GM23338 (cell line): ENCODE results near the gene FBRS. TPM values are rescaled to one million over a fixed set of nuclear protein-coding genes. Genes with fewer than 3 reads are reported as not detected.

Experiments used
- ATAC-seq: fragments of 200-7000 bp; cut with Tn5 transposase; 3 replicates; pipeline ENCODE4 v1.9.1; 2020
- DNase-seq: peaks from one replicate; pipeline ENCODE4 v3.0.0-alpha.2; 2015; ENCODE audit warnings: low spot score
- H2AFZ ChIP-seq: fragments of 200-600 bp; sonication (generic); 2 replicates; pipeline ENCODE4 v1.8.0; 2016; ENCODE audit warnings: antibody characterized with exemption, mild to moderate bottlenecking, moderate library complexity
- H3F3A ChIP-seq: fragments of 200-600 bp; sonication (generic); replicated peaks from 2 replicates; pipeline ENCODE4 v1.8.0; 2017; ENCODE audit warnings: antibody characterized with exemption, mixed run types, low read depth
- H3K27ac ChIP-seq: fragments of 200-600 bp; sonication (generic); 2 replicates; pipeline ENCODE4 v1.6.1; 2016; ENCODE audit warnings: low read depth
- H3K27me3 ChIP-seq: fragments of 200-600 bp; sonication (generic); 2 replicates; pipeline ENCODE4 v1.8.0; 2016; ENCODE audit warnings: mild to moderate bottlenecking, mixed run types, moderate library complexity; ENCODE audit not compliant: insufficient read depth
- H3K36me3 ChIP-seq: fragments of 200-600 bp; sonication (generic); 2 replicates; pipeline ENCODE4 v1.8.0; 2016; ENCODE audit warnings: mild to moderate bottlenecking; ENCODE audit not compliant: insufficient read depth
- H3K4me1 ChIP-seq: fragments of 200-600 bp; sonication (generic); 2 replicates; pipeline ENCODE4 v1.8.0; 2016; ENCODE audit warnings: mild to moderate bottlenecking, moderate library complexity; ENCODE audit not compliant: insufficient read depth
- H3K4me2 ChIP-seq: fragments of 200-600 bp; sonication (generic); 2 replicates; pipeline ENCODE4 v1.7.1; 2017; ENCODE audit warnings: mixed run types
- H3K4me3 ChIP-seq: fragments of 200-600 bp; sonication (generic); 2 replicates; pipeline ENCODE4 v1.6.1; 2016; ENCODE audit warnings: mixed run types
- H3K79me2 ChIP-seq: fragments of 200-600 bp; sonication (generic); replicated peaks from 2 replicates; pipeline ENCODE4 v1.8.0; 2017; ENCODE audit warnings: mild to moderate bottlenecking; ENCODE audit not compliant: insufficient read depth
- H3K9me2 ChIP-seq: fragments of 200-600 bp; sonication (generic); 2 replicates; pipeline ENCODE4 v1.8.0; 2017; ENCODE audit not compliant: insufficient read depth
- H4K20me1 ChIP-seq: fragments of 200-600 bp; sonication (generic); replicated peaks from 2 replicates; pipeline ENCODE4 v1.8.0; 2017; ENCODE audit warnings: mild to moderate bottlenecking; ENCODE audit not compliant: insufficient read depth
- H3K27ac Mint-ChIP-seq: 2 replicates; pipeline ENCODE4 v1.8.0; 2020; ENCODE audit warnings: inconsistent platforms, mild to moderate bottlenecking, moderate library complexity, mixed read lengths
- H3K27me3 Mint-ChIP-seq: 3 replicates; pipeline ENCODE4 v1.8.0; 2022; ENCODE audit warnings: low read depth, mild to moderate bottlenecking, moderate library complexity, mixed read lengths, inconsistent platforms; ENCODE audit not compliant: insufficient read depth, poor library complexity
- H3K36me3 Mint-ChIP-seq: 3 replicates; pipeline ENCODE4 v1.8.0; 2021; ENCODE audit warnings: low read depth, mild to moderate bottlenecking, inconsistent platforms, moderate library complexity, mixed read lengths
- H3K4me1 Mint-ChIP-seq: 3 replicates; pipeline ENCODE4 v1.8.0; 2020; ENCODE audit warnings: mild to moderate bottlenecking, inconsistent platforms, mixed read lengths
- H3K4me3 Mint-ChIP-seq: 3 replicates; pipeline ENCODE4 v1.8.0; 2021; ENCODE audit warnings: moderate library complexity, mild to moderate bottlenecking, inconsistent platforms, mixed read lengths
- H3K9me3 Mint-ChIP-seq: 3 replicates; pipeline ENCODE4 v1.8.0; 2020; ENCODE audit warnings: moderate library complexity, mild to moderate bottlenecking, inconsistent platforms, mixed read lengths
- CREB1 ChIP-seq: fragments of 250-450 bp; sonication (Bioruptor Pico); IDR thresholded peaks from 2 replicates; pipeline ENCODE4 v1.5.0; 2020; ENCODE audit warnings: low read depth, mild to moderate bottlenecking, moderate library complexity
- EZH2 ChIP-seq: fragments of 200-600 bp; sonication (generic); IDR thresholded peaks from one replicate; pipeline ENCODE4 v1.8.0; 2017; ENCODE audit warnings: antibody characterized with exemption, mild to moderate bottlenecking, low read depth; ENCODE audit not compliant: unreplicated experiment
- EZH2phosphoT487 ChIP-seq: fragments of 200-600 bp; sonication (generic); IDR thresholded peaks from one replicate; pipeline ENCODE4 v1.8.1; 2018; ENCODE audit warnings: antibody characterized with exemption; ENCODE audit not compliant: unreplicated experiment
- JUNB ChIP-seq: IDR thresholded peaks from one replicate; pipeline ENCODE4 v1.6.1; 2016; ENCODE audit warnings: antibody characterized with exemption; ENCODE audit not compliant: unreplicated experiment
- NANOG ChIP-seq: IDR thresholded peaks from 2 replicates; pipeline ENCODE4 v1.6.1; 2016; ENCODE audit warnings: antibody characterized with exemption, borderline replicate concordance
- POLR2AphosphoS5 ChIP-seq: IDR thresholded peaks from 2 replicates; pipeline ENCODE4 v1.6.1; 2016; ENCODE audit warnings: antibody characterized with exemption, low read depth
- STAT1 ChIP-seq: IDR thresholded peaks from one replicate; pipeline ENCODE4 v1.6.1; 2016; ENCODE audit warnings: antibody characterized with exemption; ENCODE audit not compliant: unreplicated experiment
- ZNF114 ChIP-seq: fragments of 250-450 bp; sonication (Bioruptor Pico); IDR thresholded peaks from 2 replicates; pipeline ENCODE4 v1.5.0; 2020; ENCODE audit warnings: mild to moderate bottlenecking, moderate library complexity
- polyA plus RNA-seq: library from polyadenylated mRNA; unstranded; fragments of >200 nt; fragmentation: Nextera tagmentation; extraction: Ambion mirVana; gene quantifications from 2 replicates; pipeline ENCODE4 v1.2.1, GENCODE V29; 2016
- total RNA-seq: library from RNA; depleted of rRNA; stranded (reverse); fragments of >200 nt; shearing (Covaris generic); gene quantifications from 2 replicates; pipeline ENCODE4 v1.2.3, GENCODE V29; 2014
- TF ChIP-seq, protein P1 (sequence below): fragments of 250-450 bp; sonication (Bioruptor Pico); IDR thresholded peaks from 2 replicates; pipeline ENCODE4 v1.5.0; 2020; ENCODE audit warnings: mild to moderate bottlenecking, moderate library complexity
- TF ChIP-seq, protein P2 (sequence below): IDR thresholded peaks from one replicate; pipeline ENCODE4 v1.6.1; 2018; ENCODE audit warnings: antibody characterized with exemption; ENCODE audit not compliant: unreplicated experiment

The FBRS gene
- total and polyA plus RNA-seq, 2 experiments from 2014 or later, result 2.3 to 7.2 TPM

DNA sequence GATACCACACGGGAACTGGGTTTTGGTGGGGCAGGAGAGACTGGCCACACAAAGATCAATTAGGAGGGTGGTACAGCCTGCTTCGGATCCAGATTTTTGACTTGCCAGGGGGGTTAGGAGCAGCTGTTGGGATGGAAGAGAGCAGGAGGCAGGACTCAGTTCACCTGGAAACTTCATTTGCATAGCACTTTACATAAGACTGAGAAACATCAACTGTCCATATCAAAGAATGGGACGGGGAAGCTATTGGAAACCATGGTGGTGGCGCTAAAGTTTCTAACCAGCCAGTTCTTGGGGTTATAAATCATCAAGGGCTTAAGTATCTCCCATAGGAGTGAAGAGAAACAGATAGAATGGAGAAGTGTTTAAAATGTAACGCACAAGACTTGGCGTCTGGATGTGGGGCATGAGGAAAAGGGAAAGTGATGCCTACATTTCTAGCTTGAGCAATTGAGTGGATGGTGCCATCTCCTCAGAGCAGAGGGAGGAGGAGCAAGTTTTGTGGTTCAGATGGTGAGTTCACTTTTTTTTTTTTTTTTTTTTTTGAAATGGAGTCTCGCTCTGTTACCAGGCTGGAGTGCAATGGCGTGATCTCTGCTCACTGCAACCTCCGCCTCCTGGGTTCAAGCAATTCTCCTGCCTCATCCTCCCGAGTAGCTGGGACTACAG lies 34.3 kb downstream of the FBRS start:
- no peaks in the 10 kb centered on the region for H3K9me2 ChIP-seq
- ATAC-seq (peak; percentile 87), DNase-seq (peak; percentile 82)
- H3K36me3 ChIP-seq, result no peaks in the 10 kb centered on the region
- Mint-ChIP-seq H3K9me3 (no peaks in the 10 kb centered on the region; the same call in 2 of the 3 replicates), H3K4me3 (peak overlapping the region; percentile 29; the same call in 2 of the 3 replicates), H3K27ac (no peak overlapping the region), H3K4me1 (peaks cover 17% of the 10 kb centered on the region), H3K36me3 (no peaks in the 10 kb centered on the region; the same call in 2 of the 3 replicates), H3K27me3 (peaks cover 95% of the 10 kb centered on the region)
- no peak overlapping the region for H3K4me3 ChIP-seq
- peaks cover 100% of the 10 kb centered on the region for H3K27me3 ChIP-seq
- no peak overlapping the region for H2AFZ ChIP-seq
- H3F3A ChIP-seq, result peaks cover 15% of the 10 kb centered on the region
- peaks cover 13% of the 10 kb centered on the region for H3K4me1 ChIP-seq
- H3K79me2 ChIP-seq, result no peaks in the 10 kb centered on the region
- TF ChIP-seq NANOG (peak; percentile 78), ZNF114 (CRISPR knock-in tag) (no peak), EZH2 (no peak)
- peak overlapping the region; percentile 61; the same call in 1 of the 2 replicates for H3K4me2 ChIP-seq
- H4K20me1 ChIP-seq, result peaks cover 40% of the 10 kb centered on the region
- no peak overlapping the region for H3K27ac ChIP-seq

DNA sequence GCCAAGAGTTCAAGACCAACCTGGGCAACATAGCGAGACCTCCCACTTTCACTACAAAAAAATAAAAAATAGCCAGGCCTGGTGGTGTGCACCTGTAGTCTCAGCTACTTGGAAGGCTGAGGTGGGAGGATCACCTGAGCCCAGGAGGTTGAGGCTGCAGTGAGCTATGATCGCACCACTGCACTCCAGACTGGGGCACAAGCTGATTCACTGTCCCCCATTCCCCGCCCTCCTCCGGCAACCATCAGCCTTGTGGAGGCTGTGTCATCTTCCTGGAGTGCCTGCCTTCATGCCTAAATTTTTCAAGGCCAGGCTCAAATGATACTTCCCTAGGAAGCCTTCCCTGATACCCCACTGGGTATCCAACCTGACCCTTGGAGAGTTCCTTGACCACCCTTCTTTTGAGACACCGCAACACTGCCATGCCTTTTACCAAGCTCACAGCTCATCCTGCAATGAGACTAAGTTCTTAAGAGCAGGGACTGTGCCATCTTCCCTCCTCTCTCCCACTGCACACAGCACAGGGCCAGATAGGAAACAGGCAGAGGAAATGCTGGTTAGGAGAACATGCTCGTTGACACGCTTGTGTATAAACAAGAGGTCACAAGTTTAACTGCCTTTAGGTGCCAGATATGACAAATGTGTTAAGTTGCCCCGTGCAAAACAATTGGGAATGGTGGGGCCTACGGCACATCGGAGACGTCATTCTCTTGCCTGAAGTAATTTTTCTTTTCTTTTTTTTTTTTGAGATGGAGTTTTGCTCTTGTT lies 36.9 kb downstream of the FBRS start:
- no peak for DNase-seq
- no peak for TF ChIP-seq POLR2AphosphoS5
- TF ChIP-seq, protein P1, sequence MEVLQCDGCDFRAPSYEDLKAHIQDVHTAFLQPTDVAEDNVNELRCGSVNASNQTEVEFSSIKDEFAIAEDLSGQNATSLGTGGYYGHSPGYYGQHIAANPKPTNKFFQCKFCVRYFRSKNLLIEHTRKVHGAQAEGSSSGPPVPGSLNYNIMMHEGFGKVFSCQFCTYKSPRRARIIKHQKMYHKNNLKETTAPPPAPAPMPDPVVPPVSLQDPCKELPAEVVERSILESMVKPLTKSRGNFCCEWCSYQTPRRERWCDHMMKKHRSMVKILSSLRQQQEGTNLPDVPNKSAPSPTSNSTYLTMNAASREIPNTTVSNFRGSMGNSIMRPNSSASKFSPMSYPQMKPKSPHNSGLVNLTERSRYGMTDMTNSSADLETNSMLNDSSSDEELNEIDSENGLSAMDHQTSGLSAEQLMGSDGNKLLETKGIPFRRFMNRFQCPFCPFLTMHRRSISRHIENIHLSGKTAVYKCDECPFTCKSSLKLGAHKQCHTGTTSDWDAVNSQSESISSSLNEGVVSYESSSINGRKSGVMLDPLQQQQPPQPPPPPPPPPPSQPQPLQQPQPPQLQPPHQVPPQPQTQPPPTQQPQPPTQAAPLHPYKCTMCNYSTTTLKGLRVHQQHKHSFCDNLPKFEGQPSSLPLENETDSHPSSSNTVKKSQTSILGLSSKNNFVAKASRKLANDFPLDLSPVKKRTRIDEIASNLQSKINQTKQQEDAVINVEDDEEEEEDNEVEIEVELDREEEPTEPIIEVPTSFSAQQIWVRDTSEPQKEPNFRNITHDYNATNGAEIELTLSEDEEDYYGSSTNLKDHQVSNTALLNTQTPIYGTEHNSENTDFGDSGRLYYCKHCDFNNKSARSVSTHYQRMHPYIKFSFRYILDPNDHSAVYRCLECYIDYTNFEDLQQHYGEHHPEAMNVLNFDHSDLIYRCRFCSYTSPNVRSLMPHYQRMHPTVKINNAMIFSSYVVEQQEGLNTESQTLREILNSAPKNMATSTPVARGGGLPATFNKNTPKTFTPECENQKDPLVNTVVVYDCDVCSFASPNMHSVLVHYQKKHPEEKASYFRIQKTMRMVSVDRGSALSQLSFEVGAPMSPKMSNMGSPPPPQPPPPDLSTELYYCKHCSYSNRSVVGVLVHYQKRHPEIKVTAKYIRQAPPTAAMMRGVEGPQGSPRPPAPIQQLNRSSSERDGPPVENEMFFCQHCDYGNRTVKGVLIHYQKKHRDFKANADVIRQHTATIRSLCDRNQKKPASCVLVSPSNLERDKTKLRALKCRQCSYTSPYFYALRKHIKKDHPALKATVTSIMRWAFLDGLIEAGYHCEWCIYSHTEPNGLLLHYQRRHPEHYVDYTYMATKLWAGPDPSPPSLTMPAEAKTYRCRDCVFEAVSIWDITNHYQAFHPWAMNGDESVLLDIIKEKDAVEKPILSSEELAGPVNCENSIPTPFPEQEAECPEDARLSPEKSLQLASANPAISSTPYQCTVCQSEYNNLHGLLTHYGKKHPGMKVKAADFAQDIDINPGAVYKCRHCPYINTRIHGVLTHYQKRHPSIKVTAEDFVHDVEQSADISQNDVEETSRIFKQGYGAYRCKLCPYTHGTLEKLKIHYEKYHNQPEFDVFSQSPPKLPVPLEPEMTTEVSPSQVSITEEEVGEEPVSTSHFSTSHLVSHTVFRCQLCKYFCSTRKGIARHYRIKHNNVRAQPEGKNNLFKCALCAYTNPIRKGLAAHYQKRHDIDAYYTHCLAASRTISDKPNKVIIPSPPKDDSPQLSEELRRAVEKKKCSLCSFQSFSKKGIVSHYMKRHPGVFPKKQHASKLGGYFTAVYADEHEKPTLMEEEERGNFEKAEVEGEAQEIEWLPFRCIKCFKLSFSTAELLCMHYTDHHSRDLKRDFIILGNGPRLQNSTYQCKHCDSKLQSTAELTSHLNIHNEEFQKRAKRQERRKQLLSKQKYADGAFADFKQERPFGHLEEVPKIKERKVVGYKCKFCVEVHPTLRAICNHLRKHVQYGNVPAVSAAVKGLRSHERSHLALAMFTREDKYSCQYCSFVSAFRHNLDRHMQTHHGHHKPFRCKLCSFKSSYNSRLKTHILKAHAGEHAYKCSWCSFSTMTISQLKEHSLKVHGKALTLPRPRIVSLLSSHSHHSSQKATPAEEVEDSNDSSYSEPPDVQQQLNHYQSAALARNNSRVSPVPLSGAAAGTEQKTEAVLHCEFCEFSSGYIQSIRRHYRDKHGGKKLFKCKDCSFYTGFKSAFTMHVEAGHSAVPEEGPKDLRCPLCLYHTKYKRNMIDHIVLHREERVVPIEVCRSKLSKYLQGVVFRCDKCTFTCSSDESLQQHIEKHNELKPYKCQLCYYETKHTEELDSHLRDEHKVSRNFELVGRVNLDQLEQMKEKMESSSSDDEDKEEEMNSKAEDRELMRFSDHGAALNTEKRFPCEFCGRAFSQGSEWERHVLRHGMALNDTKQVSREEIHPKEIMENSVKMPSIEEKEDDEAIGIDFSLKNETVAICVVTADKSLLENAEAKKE (CRISPR knock-in tag), result no peak
- no peak for TF ChIP-seq JUNB
- no peak for TF ChIP-seq EZH2
- TF ChIP-seq, protein P2, sequence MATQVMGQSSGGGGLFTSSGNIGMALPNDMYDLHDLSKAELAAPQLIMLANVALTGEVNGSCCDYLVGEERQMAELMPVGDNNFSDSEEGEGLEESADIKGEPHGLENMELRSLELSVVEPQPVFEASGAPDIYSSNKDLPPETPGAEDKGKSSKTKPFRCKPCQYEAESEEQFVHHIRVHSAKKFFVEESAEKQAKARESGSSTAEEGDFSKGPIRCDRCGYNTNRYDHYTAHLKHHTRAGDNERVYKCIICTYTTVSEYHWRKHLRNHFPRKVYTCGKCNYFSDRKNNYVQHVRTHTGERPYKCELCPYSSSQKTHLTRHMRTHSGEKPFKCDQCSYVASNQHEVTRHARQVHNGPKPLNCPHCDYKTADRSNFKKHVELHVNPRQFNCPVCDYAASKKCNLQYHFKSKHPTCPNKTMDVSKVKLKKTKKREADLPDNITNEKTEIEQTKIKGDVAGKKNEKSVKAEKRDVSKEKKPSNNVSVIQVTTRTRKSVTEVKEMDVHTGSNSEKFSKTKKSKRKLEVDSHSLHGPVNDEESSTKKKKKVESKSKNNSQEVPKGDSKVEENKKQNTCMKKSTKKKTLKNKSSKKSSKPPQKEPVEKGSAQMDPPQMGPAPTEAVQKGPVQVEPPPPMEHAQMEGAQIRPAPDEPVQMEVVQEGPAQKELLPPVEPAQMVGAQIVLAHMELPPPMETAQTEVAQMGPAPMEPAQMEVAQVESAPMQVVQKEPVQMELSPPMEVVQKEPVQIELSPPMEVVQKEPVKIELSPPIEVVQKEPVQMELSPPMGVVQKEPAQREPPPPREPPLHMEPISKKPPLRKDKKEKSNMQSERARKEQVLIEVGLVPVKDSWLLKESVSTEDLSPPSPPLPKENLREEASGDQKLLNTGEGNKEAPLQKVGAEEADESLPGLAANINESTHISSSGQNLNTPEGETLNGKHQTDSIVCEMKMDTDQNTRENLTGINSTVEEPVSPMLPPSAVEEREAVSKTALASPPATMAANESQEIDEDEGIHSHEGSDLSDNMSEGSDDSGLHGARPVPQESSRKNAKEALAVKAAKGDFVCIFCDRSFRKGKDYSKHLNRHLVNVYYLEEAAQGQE, result no peak
- no peak for TF ChIP-seq NANOG
- no peak for TF ChIP-seq CREB1 (CRISPR knock-in tag)
- TF ChIP-seq STAT1, result no peak
- TF ChIP-seq EZH2phosphoT487, result no peak

More for the DNA sequence above, 36.9 kb downstream of the FBRS start:
- peaks cover 83% of the 10 kb centered on the region for H3K27me3 Mint-ChIP-seq
- peaks cover 4% of the 10 kb centered on the region; the same call in 1 of the 2 replicates for H3K36me3 ChIP-seq
- peaks cover 77% of the 10 kb centered on the region for H3K27me3 ChIP-seq
- H3K79me2 ChIP-seq, result peaks cover 11% of the 10 kb centered on the region
- H4K20me1 ChIP-seq, result peaks cover 45% of the 10 kb centered on the region
- H3F3A ChIP-seq, result peaks cover 27% of the 10 kb centered on the region
- no peaks in the 10 kb centered on the region for H3K9me2 ChIP-seq
- H2AFZ ChIP-seq, result no peak overlapping the region
- no peak overlapping the region for H3K4me2 ChIP-seq
- peaks cover 11% of the 10 kb centered on the region for H3K36me3 Mint-ChIP-seq
- peaks cover 23% of the 10 kb centered on the region for H3K4me1 ChIP-seq
- H3K27ac Mint-ChIP-seq, result no peak overlapping the region
- H3K4me3 Mint-ChIP-seq, result no peak overlapping the region; the same call in 2 of the 3 replicates
- H3K4me1 Mint-ChIP-seq, result peaks cover 26% of the 10 kb centered on the region
- H3K27ac ChIP-seq, result no peak overlapping the region
- H3K9me3 Mint-ChIP-seq, result no peaks in the 10 kb centered on the region; the same call in 1 of the 3 replicates
- no peak for ATAC-seq
- H3K4me3 ChIP-seq, result no peak overlapping the region
